A673 (cell line): ENCODE measurements around the gene ENTPD5.

Source experiments
- EZH2 ChIP-seq: fragments of 200-600 bp; sonication (generic); IDR thresholded peaks from 2 replicates; pipeline ENCODE4 v1.6.1; 2017; ENCODE audit warnings: borderline replicate concordance, low read depth, mild to moderate bottlenecking, mixed read lengths, antibody characterized with exemption, low read length; ENCODE audit not compliant: poor library complexity, severe bottlenecking
- TF ChIP-seq, protein P1 (sequence below): fragments of 300-800, 200-600 bp; sonication (generic); conservative IDR thresholded peaks from 2 replicates; pipeline ENCODE4 v1.5.1; 2017; ENCODE audit warnings: low read depth, mild to moderate bottlenecking, antibody characterized with exemption, low read length, moderate library complexity, mixed read lengths

DNA sequence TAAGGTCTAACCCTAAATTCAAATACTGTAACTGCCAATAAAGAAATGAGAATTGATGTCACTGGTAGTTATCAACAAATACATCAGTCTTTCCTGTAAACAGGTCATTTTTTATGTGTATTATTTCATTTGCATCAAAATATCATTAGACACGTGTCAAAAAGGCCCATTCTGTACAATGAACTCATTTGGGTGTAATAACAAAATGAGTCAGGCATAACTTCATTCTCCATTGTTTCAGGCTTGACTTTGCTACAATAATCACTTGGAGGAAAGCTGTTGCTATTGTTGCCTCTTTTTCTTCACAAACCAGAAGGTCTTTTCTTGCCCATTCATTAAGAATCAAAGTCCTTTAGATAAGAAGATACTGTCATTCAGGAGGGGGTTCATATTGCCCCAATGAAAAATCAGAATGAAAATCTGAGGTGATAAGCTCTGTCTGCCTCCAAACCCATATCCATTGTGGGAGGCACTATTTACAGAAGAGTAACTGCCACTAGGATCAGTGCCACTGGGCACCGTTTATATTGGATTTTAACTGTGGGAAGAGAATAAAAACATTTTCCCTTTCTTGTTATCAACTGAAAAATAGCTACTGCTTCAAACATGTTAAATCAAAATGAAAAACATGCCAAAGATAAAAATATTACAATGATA lies 10.1 kb downstream of the ENTPD5 start:
- TF ChIP-seq, protein P1, sequence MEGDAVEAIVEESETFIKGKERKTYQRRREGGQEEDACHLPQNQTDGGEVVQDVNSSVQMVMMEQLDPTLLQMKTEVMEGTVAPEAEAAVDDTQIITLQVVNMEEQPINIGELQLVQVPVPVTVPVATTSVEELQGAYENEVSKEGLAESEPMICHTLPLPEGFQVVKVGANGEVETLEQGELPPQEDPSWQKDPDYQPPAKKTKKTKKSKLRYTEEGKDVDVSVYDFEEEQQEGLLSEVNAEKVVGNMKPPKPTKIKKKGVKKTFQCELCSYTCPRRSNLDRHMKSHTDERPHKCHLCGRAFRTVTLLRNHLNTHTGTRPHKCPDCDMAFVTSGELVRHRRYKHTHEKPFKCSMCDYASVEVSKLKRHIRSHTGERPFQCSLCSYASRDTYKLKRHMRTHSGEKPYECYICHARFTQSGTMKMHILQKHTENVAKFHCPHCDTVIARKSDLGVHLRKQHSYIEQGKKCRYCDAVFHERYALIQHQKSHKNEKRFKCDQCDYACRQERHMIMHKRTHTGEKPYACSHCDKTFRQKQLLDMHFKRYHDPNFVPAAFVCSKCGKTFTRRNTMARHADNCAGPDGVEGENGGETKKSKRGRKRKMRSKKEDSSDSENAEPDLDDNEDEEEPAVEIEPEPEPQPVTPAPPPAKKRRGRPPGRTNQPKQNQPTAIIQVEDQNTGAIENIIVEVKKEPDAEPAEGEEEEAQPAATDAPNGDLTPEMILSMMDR, result no peak
- TF ChIP-seq EZH2, result no peak
